ENCODE results near the gene CERKL.
"Not testable (repeated sequence)": the region's sequence is repeated elsewhere in the genome, so short reads cannot be mapped to it uniquely, and the experiment has no call there.

Gene CERKL

GRCh38 chr2:181656450-181657291 lies at the start of gene CERKL:
CERKL (minus strand) TSS chr2:181657105; CDS start chr2:181657006, 99 bp downstream.
- peak; percentile 65 for DNase-seq (ENCODE audit: low read depth)

- DNase-seq (ENCODE audit: low read depth): not testable (repeated sequence)
These were observed 45.6 kb upstream of the CERKL start for GRCh38 chr2:181702519-181702918.

- no peak for DNase-seq (ENCODE audit: low read depth)
These were observed 41.3 kb upstream of the CERKL start for GRCh38 chr2:181698223-181698622.

GRCh38 chr2:181697571-181697970 lies 40.7 kb upstream of the CERKL start:
- DNase-seq (ENCODE audit: low read depth): no peak

- no peak for DNase-seq (ENCODE audit: low read depth)
These were observed 40.2 kb upstream of the CERKL start for GRCh38 chr2:181697126-181697525.

GRCh38 chr2:181694271-181694670 lies 37.4 kb upstream of the CERKL start:
- no peak for DNase-seq (ENCODE audit: low read depth)

GRCh38 chr2:181690860-181691259 lies 34.0 kb upstream of the CERKL start:
- no peak for DNase-seq (ENCODE audit: low read depth)

- DNase-seq (ENCODE audit: low read depth): no peak
These were observed 29.8 kb upstream of the CERKL start for GRCh38 chr2:181686576-181687185.

GRCh38 chr2:181685150-181685688 lies 28.3 kb upstream of the CERKL start:
- DNase-seq (ENCODE audit: low read depth): peak; percentile 47

GRCh38 chr2:181684454-181685149 lies 27.7 kb upstream of the CERKL start:
- no peak for DNase-seq (ENCODE audit: low read depth)

- peak; percentile 81 for DNase-seq (ENCODE audit: low read depth)
These were observed 26.9 kb upstream of the CERKL start for GRCh38 chr2:181683518-181684453.

GRCh38 chr2:181682795-181683517 lies 26.1 kb upstream of the CERKL start:
- DNase-seq (ENCODE audit: low read depth): no peak

- DNase-seq (ENCODE audit: low read depth): no peak
These were observed 25.3 kb upstream of the CERKL start for GRCh38 chr2:181682026-181682789.

GRCh38 chr2:181680937-181681811 lies 24.3 kb upstream of the CERKL start:
- DNase-seq (ENCODE audit: low read depth): no peak

GRCh38 chr2:181680055-181680936 lies 23.4 kb upstream of the CERKL start, which contains the start of gene NEUROD1:
NEUROD1 (minus strand) TSS chr2:181680517; CDS start chr2:181678860, 1,657 bp downstream.
- DNase-seq (ENCODE audit: low read depth): no peak

- DNase-seq (ENCODE audit: low read depth): no peak
These were observed 22.7 kb upstream of the CERKL start for GRCh38 chr2:181679544-181679979.

- DNase-seq (ENCODE audit: low read depth): no peak
These were observed 22.1 kb upstream of the CERKL start for GRCh38 chr2:181678861-181679543.
